Activated CD4-positive, alpha-beta memory T cell treated with anti-CD3 and anti-CD28 coated beads, Interleukin-2, amount 10 ng/mL, durations not matched to agents 7 days and 5 days (primary cell): ENCODE data around the gene MYO3B. TPM values are rescaled to one million over a fixed set of nuclear protein-coding genes. Genes with fewer than 3 reads are reported as not detected.
"Not testable (repeated sequence)": the region's sequence is repeated elsewhere in the genome, so short reads cannot be mapped to it uniquely, and the experiment has no call there.

Source experiments
- CTCF ChIA-PET: fragments of 350-600 bp; sonication (Branson Sonifier 250); formaldehyde crosslinking; loops from one replicate; lab custom pipeline; 2021; ENCODE audit warnings: antibody characterized with exemption, inconsistent platforms; lab: Charles Lee
- POLR2A ChIA-PET: fragments of 350-600 bp; sonication (Branson Sonifier 250); formaldehyde crosslinking; loops from one replicate; lab custom pipeline; 2021; ENCODE audit warnings: antibody characterized with exemption; lab: Charles Lee
- DNase-seq: peaks from one replicate; pipeline ENCODE4 v3.0.0-alpha.2; 2020
- H3K27ac Mint-ChIP-seq: one replicate; pipeline ENCODE4 v1.8.0; 2021; ENCODE audit warnings: mild to moderate bottlenecking, mixed read lengths
- H3K27me3 Mint-ChIP-seq: one replicate; pipeline ENCODE4 v1.8.0; 2021; ENCODE audit warnings: mixed read lengths
- H3K36me3 Mint-ChIP-seq: one replicate; pipeline ENCODE4 v1.8.0; 2021; ENCODE audit warnings: low read depth, mixed read lengths
- H3K4me1 Mint-ChIP-seq: one replicate; pipeline ENCODE4 v1.8.0; 2021; ENCODE audit warnings: mixed read lengths
- H3K4me3 Mint-ChIP-seq: one replicate; pipeline ENCODE4 v1.8.0; 2021; ENCODE audit warnings: mild to moderate bottlenecking, mixed read lengths
- H3K9me3 Mint-ChIP-seq: one replicate; pipeline ENCODE4 v1.8.0; 2021; ENCODE audit warnings: mixed read lengths
- total RNA-seq, 2 experiments: library from RNA; stranded (reverse); gene quantifications; one replicate each; pipeline ENCODE4 v1.2.3, GENCODE V29; 2021

The MYO3B gene
- total RNA-seq, 2 experiments from 2014 or later: 0.18 to 0.38 TPM

GRCh38 chr2:170468557-170468956, 290.6 kb downstream of the MYO3B start:
- DNase-seq: no peak
- H3K27ac Mint-ChIP-seq: no peak overlapping the region
- ChIA-PET CTCF (no interaction called here), POLR2A (no interaction called here)
- H3K4me1 Mint-ChIP-seq: no peaks in the 10 kb centered on the region
- H3K27me3 Mint-ChIP-seq: no peaks in the 10 kb centered on the region
- H3K36me3 Mint-ChIP-seq: no peaks in the 10 kb centered on the region
- H3K9me3 Mint-ChIP-seq: no peaks in the 10 kb centered on the region
- H3K4me3 Mint-ChIP-seq: no peak overlapping the region

- CTCF ChIA-PET, H3K9me3 Mint-ChIP-seq, H3K27me3 Mint-ChIP-seq, POLR2A ChIA-PET, H3K4me1 Mint-ChIP-seq, H3K27ac Mint-ChIP-seq, H3K4me3 Mint-ChIP-seq, H3K36me3 Mint-ChIP-seq, DNase-seq: not testable (repeated sequence)
Measured at GRCh38 chr2:170472498-170472897, 294.6 kb downstream of the MYO3B start.

- DNase-seq: no peak
- H3K36me3 Mint-ChIP-seq: no peaks in the 10 kb centered on the region
- ChIA-PET CTCF (interaction anchor here (0.7 kb wide), 1 partner anchor 57 kb away, joined by 3 read pairs; no protein-coding TSS in a partner anchor), POLR2A (no interaction called here)
- H3K9me3 Mint-ChIP-seq: no peaks in the 10 kb centered on the region
- H3K4me1 Mint-ChIP-seq: no peaks in the 10 kb centered on the region
- H3K4me3 Mint-ChIP-seq: no peak overlapping the region
- no peak overlapping the region for H3K27ac Mint-ChIP-seq
- H3K27me3 Mint-ChIP-seq: peaks cover 2% of the 10 kb centered on the region
Measured at GRCh38 chr2:170475878-170476277, 297.9 kb downstream of the MYO3B start.

GRCh38 chr2:170477630-170478029, 299.7 kb downstream of the MYO3B start:
- no peak for DNase-seq
- H3K4me1 Mint-ChIP-seq: no peaks in the 10 kb centered on the region
- ChIA-PET POLR2A (no interaction called here), CTCF (no interaction called here)
- no peak overlapping the region for H3K4me3 Mint-ChIP-seq
- no peaks in the 10 kb centered on the region for H3K36me3 Mint-ChIP-seq
- H3K27me3 Mint-ChIP-seq: peaks cover 2% of the 10 kb centered on the region
- H3K27ac Mint-ChIP-seq: no peak overlapping the region
- H3K9me3 Mint-ChIP-seq: no peaks in the 10 kb centered on the region

GRCh38 chr2:170481201-170481600, 303.3 kb downstream of the MYO3B start:
- no peak for DNase-seq
- Mint-ChIP-seq H3K4me1 (no peaks in the 10 kb centered on the region), H3K27me3 (no peaks in the 10 kb centered on the region), H3K4me3 (no peak overlapping the region), H3K36me3 (no peaks in the 10 kb centered on the region), H3K27ac (no peak overlapping the region), H3K9me3 (no peaks in the 10 kb centered on the region)
- CTCF ChIA-PET: no interaction called here
- POLR2A ChIA-PET: no interaction called here

- no peaks in the 10 kb centered on the region for H3K36me3 Mint-ChIP-seq
- ChIA-PET POLR2A (no interaction called here), CTCF (no interaction called here)
Measured at GRCh38 chr2:170484552-170484951, 306.6 kb downstream of the MYO3B start.

GRCh38 chr2:170485254-170486026, 307.5 kb downstream of the MYO3B start:
- H3K9me3 Mint-ChIP-seq: no peaks in the 10 kb centered on the region
- no peaks in the 10 kb centered on the region for H3K27me3 Mint-ChIP-seq
- POLR2A ChIA-PET: no interaction called here

More at GRCh38 chr2:170484552-170484951, 306.6 kb downstream of the MYO3B start:
- H3K4me1 Mint-ChIP-seq: no peaks in the 10 kb centered on the region
- no peaks in the 10 kb centered on the region for H3K9me3 Mint-ChIP-seq
- H3K27ac Mint-ChIP-seq: no peak overlapping the region
- H3K4me3 Mint-ChIP-seq: no peak overlapping the region
- no peak for DNase-seq
- H3K27me3 Mint-ChIP-seq: no peaks in the 10 kb centered on the region

GRCh38 chr2:170486730-170487129, 308.8 kb downstream of the MYO3B start:
- CTCF ChIA-PET: interaction anchor here (1.3 kb wide), 1 partner anchor 327 kb away, joined by 3 read pairs; no protein-coding TSS in a partner anchor
- H3K4me3 Mint-ChIP-seq: no peak overlapping the region
- no peak overlapping the region for H3K27ac Mint-ChIP-seq
- no peaks in the 10 kb centered on the region for H3K4me1 Mint-ChIP-seq
- POLR2A ChIA-PET: no interaction called here
- no peaks in the 10 kb centered on the region for H3K27me3 Mint-ChIP-seq
- H3K9me3 Mint-ChIP-seq: no peaks in the 10 kb centered on the region
- no peak for DNase-seq
- no peaks in the 10 kb centered on the region for H3K36me3 Mint-ChIP-seq

More at GRCh38 chr2:170485254-170486026, 307.5 kb downstream of the MYO3B start:
- no peaks in the 10 kb centered on the region for H3K36me3 Mint-ChIP-seq
- no peak overlapping the region for H3K27ac Mint-ChIP-seq
- H3K4me3 Mint-ChIP-seq: no peak overlapping the region
- CTCF ChIA-PET: no interaction called here
- no peaks in the 10 kb centered on the region for H3K4me1 Mint-ChIP-seq
- DNase-seq: no peak

GRCh38 chr2:170488807-170489206, 310.9 kb downstream of the MYO3B start:
- peaks cover 3% of the 10 kb centered on the region for H3K27me3 Mint-ChIP-seq
- H3K9me3 Mint-ChIP-seq: no peaks in the 10 kb centered on the region
- H3K4me3 Mint-ChIP-seq: no peak overlapping the region
- no peak overlapping the region for H3K27ac Mint-ChIP-seq
- DNase-seq: no peak
- ChIA-PET CTCF (no interaction called here), POLR2A (no interaction called here)
- H3K36me3 Mint-ChIP-seq: no peaks in the 10 kb centered on the region
- no peaks in the 10 kb centered on the region for H3K4me1 Mint-ChIP-seq

- H3K4me1 Mint-ChIP-seq: no peaks in the 10 kb centered on the region
- CTCF ChIA-PET: interaction anchor here (0.8 kb wide), 1 partner anchor 84 kb away, joined by 5 read pairs; no protein-coding TSS in a partner anchor
- peaks cover 6% of the 10 kb centered on the region for H3K27me3 Mint-ChIP-seq
- H3K9me3 Mint-ChIP-seq: no peaks in the 10 kb centered on the region
- no peaks in the 10 kb centered on the region for H3K36me3 Mint-ChIP-seq
- POLR2A ChIA-PET: no interaction called here
- no peak overlapping the region for H3K27ac Mint-ChIP-seq
- H3K4me3 Mint-ChIP-seq: no peak overlapping the region
- DNase-seq: no peak
Measured at GRCh38 chr2:170492010-170492409, 314.1 kb downstream of the MYO3B start.

GRCh38 chr2:170493426-170494097, 315.6 kb downstream of the MYO3B start:
- Mint-ChIP-seq H3K4me1 (no peaks in the 10 kb centered on the region), H3K27me3 (peaks cover 7% of the 10 kb centered on the region), H3K36me3 (no peaks in the 10 kb centered on the region), H3K27ac (no peak overlapping the region), H3K9me3 (no peaks in the 10 kb centered on the region), H3K4me3 (no peak overlapping the region)
- ChIA-PET CTCF (no interaction called here), POLR2A (no interaction called here)
- no peak for DNase-seq

GRCh38 chr2:170495896-170496295, 317.9 kb downstream of the MYO3B start:
- Mint-ChIP-seq H3K9me3 (no peaks in the 10 kb centered on the region), H3K27me3 (peaks cover 15% of the 10 kb centered on the region), H3K36me3 (no peaks in the 10 kb centered on the region), H3K4me1 (no peaks in the 10 kb centered on the region), H3K27ac (no peak overlapping the region), H3K4me3 (no peak overlapping the region)
- ChIA-PET POLR2A (no interaction called here), CTCF (no interaction called here)
- DNase-seq: no peak

- H3K36me3 Mint-ChIP-seq: no peaks in the 10 kb centered on the region
- CTCF ChIA-PET: no interaction called here
- peaks cover 15% of the 10 kb centered on the region for H3K27me3 Mint-ChIP-seq
Measured at GRCh38 chr2:170498619-170499018, 320.7 kb downstream of the MYO3B start.

More at GRCh38 chr2:170498619-170499018, 320.7 kb downstream of the MYO3B start:
- DNase-seq: no peak
- POLR2A ChIA-PET: no interaction called here
- Mint-ChIP-seq H3K4me3 (no peak overlapping the region), H3K27ac (no peak overlapping the region), H3K4me1 (peaks cover 1% of the 10 kb centered on the region), H3K9me3 (no peaks in the 10 kb centered on the region)
